ENCODE data around the gene PTPRC.

- no peak for TF ChIP-seq CTCF (conservative IDR thresholded peaks at IDR 0.05; ENCODE audit: low read depth, low read length)
- TF ChIP-seq EZH2 (IDR thresholded peaks at IDR 0.05; ENCODE audit: borderline replicate concordance, low read depth, low read length, poor library complexity, severe bottlenecking) = no peak
Observed at GRCh38 chr1:198679535-198680173, 40.8 kb downstream of the PTPRC start.

All from A673 (cell line).